8988T (cell line): ENCODE measurements around the gene TRPM3.

Source experiments
- DNase-seq: peaks from one replicate; pipeline ENCODE4 v3.0.0; 2011

Gene TRPM3

DNA sequence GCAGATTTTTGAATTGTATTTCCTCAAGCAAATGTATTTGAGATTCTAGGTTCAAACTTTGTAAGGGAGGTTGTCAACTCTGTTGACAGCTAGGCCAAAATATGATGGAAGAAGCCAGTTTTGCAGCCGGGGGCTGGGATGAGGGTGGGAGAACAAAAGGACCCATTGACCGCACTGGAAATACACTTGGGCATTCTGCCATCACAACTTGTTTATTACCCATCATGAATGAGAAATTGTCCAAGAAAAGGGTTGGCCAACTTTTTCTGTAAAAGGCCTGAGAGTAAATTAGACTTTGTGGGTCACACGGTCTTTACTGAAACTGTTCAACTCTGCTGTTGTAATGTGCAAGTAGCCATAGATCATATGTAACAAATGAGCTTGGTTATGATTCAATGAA is 485.6 kb downstream of the TRPM3 start:
- no peak for DNase-seq

- no peak for DNase-seq
Observed at GRCh38 chr9:70634696-70635095, 486.7 kb downstream of the TRPM3 start.

- DNase-seq = no peak
Observed at GRCh38 chr9:70630971-70631370, 490.4 kb downstream of the TRPM3 start.

GRCh38 chr9:70629080-70629685 is 492.2 kb downstream of the TRPM3 start:
- peak; percentile 20 for DNase-seq

DNA sequence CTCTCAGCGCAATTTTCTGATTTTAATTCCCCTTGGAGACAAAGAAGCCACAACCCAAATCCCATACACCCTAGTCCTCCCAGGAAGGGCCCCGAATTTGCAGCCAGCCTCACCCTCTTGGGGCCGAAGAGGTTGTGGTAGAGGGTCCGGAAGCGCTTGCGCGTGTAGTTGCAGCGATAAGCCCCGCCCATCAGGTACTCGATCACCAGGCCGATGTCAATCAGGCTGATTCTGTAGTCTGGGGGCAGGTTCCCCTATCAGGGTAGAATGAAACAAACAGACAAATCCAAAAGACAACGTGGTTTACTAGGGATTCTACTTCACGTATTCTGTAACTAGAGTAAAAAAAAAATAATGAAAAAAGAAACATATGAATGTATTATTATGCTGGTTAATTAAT is 496.3 kb downstream of the TRPM3 start:
- no peak for DNase-seq

DNA sequence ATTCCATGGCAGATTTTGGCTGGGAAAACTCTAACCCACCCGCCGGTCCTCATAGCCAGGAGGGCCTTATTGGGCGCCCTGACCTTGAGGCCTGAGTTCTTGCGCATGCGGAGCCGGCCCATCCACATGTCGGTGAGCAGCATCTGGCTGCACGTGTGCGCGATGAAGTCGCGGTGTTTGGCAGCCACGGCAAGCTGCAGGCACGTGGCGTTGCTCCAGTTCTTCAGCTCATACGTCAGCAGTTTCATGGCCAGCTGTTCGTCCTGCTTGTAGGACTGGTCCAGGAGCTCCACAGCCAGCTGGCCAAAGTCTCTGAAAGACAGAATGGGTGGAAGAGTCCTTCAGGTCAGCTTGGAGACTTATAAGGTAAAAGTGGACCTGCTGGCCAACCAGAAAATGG is 502.6 kb downstream of the TRPM3 start:
- no peak for DNase-seq

GRCh38 chr9:70617033-70617828 is 504.2 kb downstream of the TRPM3 start:
- DNase-seq = no peak

DNA sequence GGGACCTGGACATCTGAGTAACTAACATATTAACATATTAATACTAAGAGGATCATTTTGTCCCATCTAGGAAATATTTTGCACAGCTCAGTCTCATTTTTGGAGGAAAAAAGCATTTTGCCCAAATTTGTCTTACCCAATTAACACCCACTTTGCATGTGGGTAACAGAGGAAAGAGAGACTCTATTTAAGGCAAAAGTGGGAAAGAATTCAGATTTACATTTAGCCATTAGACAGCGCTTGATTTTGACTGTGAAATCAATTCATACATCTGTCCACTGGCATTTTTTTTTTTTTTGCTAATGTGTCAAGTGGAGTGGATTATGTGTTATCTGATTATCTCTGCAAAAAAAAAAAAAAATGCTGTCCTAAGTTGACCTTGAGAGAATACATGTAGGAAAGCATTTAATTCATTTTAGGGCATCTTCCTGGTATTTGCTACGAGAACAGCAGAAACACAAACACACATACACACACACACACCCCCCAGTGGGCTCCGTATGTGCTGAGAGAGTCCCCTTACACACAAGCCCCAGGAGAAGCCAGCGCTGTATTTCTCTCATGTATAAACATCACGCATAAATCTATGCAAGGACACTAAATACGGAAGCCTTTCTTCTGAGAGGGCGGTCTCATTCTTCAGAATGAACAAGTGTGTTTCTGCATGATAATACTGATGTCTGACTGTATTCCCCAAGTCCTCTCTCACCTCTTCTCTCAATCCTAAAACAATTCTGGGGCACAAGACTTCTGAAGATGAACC is 505.0 kb downstream of the TRPM3 start:
- no peak for DNase-seq

- DNase-seq = no peak
Observed at GRCh38 chr9:70615464-70616138, 505.8 kb downstream of the TRPM3 start.

DNA sequence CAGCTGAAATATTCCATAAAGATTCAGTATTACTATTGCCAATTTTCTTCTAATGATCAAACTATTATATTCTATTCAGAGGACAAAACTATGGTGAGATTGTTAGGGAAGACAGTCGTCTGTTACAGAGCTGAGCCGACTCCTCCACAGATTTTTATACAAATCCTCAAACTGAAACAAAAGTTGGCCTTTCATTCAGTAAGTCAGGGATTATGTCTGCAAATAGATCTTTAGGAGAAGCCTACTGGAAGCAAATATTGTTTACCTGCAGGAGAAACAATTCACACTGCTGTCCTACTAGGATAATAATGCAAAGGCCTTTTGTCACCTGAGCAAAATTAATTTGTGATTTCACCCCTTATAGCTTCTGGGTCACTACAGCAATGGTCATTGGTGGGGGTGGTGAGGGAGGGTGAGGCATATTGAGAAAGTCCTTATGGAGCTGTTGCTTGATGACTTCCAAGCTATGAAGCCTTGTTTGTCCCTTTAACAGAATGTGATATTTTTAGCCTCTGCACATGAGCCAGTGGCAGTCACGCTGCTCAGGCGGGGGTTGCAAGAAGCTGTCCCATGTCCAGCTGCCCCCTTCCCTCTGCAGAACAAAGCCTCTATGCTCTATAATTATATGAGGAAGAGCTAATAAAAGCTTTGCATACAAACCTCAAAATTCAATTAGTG is 506.5 kb downstream of the TRPM3 start:
- no peak for DNase-seq

- no peak for DNase-seq
Observed at GRCh38 chr9:70613024-70613768, 508.2 kb downstream of the TRPM3 start.

DNA sequence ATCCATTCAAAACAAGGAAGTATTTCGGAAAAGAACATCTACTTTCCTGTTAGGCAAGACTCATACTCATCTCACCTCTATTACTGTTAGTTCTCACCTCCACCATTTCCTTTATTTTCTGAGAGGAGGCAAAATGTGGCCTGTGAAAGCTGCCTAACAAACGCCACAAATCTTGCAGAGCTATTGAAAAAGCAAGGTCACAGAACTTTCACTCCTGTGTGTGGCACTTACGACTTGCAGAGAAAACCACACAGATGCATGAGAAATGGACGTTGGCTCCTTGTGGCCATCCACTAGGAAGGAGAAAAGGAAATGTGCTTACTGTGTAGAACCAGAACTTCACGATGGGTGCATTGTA is 511.2 kb downstream of the TRPM3 start:
- DNase-seq = no peak

GRCh38 chr9:70609542-70610286 is 511.7 kb downstream of the TRPM3 start:
- no peak for DNase-seq

GRCh38 chr9:70609011-70609410 is 512.4 kb downstream of the TRPM3 start:
- DNase-seq = no peak

DNA sequence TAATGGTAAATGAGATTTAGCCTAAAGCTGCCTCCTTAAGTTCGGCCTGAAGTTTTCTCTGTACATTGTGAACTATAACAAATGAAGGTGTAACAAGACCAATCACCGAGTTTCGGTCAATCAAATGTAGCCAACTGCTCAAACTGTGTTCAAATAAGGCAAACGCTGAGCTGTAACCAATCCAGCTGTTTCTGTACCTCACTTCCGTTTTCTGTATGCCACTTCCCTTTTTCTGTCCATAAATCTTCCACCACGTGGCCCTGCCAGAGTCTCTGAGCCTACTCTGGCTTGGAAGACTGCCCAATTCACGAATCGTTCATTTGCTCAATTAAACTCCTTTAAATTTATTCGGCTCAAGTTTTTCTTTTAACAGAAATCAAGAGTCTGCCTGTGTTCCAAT is 513.5 kb downstream of the TRPM3 start:
- no peak for DNase-seq

GRCh38 chr9:70607329-70607728 is 514.1 kb downstream of the TRPM3 start:
- no peak for DNase-seq

- no peak for DNase-seq
Observed at GRCh38 chr9:70603020-70603411, 518.4 kb downstream of the TRPM3 start.

DNA sequence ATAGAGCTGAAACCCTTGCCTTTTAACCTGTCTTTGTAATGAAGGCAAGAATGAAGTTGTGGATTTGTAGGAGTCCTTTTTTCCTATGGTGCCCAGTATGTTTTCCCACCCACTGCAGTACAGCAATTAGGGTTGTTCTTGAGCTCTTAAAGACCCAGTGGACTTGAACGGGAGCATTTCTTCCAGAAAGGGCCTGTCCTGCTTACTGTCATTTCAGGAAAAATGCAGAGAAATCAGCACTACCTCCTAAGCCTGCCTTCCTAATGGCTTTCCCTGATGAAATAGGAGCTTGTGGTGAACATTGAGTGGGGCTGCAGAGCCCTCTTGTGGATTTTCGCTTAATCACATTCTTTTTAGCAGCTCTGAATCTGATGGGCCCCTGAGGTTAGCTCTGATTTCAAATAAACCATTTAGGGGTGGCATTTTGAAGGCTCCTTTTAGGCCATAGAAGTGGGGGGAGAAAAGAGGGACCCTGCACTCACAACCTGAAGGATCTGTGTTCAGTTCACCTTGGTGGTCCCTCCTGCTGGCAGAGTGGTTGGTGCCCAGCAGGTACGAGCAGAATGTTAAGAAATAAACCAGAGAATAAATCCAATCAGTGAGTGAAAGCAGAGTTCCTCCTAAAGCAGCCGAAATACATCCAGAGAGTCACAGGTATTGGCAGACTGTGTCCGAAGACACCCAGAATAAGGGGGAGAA is 519.0 kb downstream of the TRPM3 start:
- DNase-seq = peak; percentile 27

DNA sequence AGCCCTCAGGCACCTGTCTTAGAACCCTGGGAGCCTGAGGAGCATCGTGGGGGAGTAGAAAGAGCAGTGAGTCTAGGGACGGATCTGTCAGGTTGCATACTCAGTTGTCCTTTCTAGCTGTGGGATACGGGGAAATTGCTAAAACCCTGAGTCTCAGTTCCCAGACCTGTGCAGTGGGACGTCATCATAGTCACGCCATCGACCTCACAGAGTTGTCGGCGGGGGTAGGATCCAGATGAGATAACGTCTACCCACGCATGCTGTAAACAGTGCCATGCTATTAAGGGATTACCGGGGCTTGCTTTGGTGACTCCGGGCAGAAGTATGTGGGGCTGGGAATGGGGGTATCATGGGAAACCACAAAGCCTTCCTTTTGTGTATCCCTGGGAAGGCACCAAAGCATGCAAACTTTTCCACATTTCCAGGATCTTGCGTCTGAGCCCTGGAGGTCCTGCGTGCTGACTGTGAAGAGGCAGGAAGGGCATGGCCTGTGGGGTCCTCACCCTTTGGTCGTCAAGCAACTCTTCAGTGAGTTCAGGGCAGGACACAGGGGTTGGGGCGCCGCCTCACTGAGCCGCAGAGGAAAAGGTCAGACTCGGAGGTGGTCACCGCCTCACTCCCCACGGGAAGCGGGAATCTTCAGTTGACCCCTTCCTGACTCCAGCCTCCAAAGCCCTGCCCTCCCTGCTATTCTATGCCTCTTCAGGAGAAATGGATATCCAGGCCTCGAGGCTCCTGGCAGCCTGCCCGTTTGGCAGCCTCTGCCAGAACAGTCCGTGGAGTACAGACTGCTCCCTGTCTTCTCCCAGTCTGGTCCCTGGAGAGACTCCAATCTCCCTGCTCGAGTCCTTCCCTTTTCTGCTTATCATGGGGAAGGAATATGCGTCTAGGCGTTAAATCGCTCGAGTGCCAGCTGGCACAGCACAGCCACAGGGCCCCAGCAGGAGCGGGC is 520.1 kb downstream of the TRPM3 start:
- no peak for DNase-seq

DNA sequence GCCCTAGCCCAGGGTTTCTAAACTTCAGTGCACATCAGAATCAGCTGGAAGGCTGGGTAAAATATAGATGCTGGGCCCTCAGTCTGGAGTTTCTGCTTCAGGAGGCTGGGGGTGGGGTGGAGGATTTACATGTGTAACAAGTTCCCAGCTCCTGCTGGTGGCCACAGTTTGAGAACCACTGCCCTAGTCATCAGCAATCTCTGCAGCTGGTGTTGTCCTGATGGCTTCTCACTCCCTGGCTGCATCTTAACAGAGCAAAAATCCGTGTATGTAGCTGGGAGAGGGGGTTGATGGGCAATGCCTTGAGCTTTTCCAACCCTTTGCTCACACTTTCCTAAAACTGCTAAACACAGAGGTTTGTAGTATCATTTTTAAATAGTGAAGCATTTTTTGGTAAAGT is 520.9 kb downstream of the TRPM3 start:
- no peak for DNase-seq
